Stomach (tissue), 9 donors: ENCODE results near the gene SCML1. TPM values are rescaled to one million over a fixed set of nuclear protein-coding genes. Genes with fewer than 3 reads are reported as not detected.

Experiments used
- DNase-seq, 2 donors: peaks; one replicate each; pipeline versions ENCODE4 v3.0.0 to v3.0.0-alpha.2; 2013 to 2019
- H3K27ac ChIP-seq, 5 donors: fragments of 200-600 bp in 4 of 5; sonication (generic) in 4 of 5; one replicate each; pipeline ENCODE4 v1.5.1; 2013 to 2019; ENCODE audit warnings: mild to moderate bottlenecking in 1 of 5, moderate library complexity in 1 of 5
- H3K27me3 ChIP-seq, 3 donors: fragments of 200-600 bp; sonication (generic); one replicate each; pipeline ENCODE4 v1.5.1; 2017 to 2019; ENCODE audit warnings: mixed run types in 1 of 3
- H3K36me3 ChIP-seq, 4 donors: fragments of 200-600 bp; sonication (generic); 1 replicate in 3 of 4; 2 replicates in 1 of 4; pipeline ENCODE4 v1.5.1; 2016 to 2019
- H3K4me1 ChIP-seq, 4 donors: fragments of 200-600 bp; sonication (generic); one replicate each; pipeline ENCODE4 v1.5.1; 2016 to 2019
- H3K4me3 ChIP-seq, 4 donors: fragments of 200-600 bp; sonication (generic) in 3 of 4; one replicate each; pipeline ENCODE4 v1.5.1; 2016 to 2019; ENCODE audit warnings: mild to moderate bottlenecking in 1 of 4
- H3K9me3 ChIP-seq, 4 donors: fragments of 200-600 bp; sonication (generic); one replicate each; pipeline ENCODE4 v1.5.1; 2016 to 2019
- EP300 ChIP-seq: sonication (generic); formaldehyde crosslinking; IDR thresholded peaks from one replicate; pipeline ENCODE4 v1.6.1; 2017; ENCODE audit warnings: antibody characterized with exemption
- POLR2A ChIP-seq, 4 donors: fragments of 450-650 bp; IDR thresholded peaks; one replicate each; pipeline ENCODE4 v1.6.1; 2016; ENCODE audit warnings: antibody characterized with exemption in 4 of 4, control low read depth in 2 of 4, mild to moderate bottlenecking in 1 of 4, moderate library complexity in 1 of 4
- POLR2AphosphoS5 ChIP-seq, 3 donors: sonication (generic); formaldehyde crosslinking; IDR thresholded peaks; one replicate each; pipeline ENCODE4 v1.6.1; 2016; ENCODE audit warnings: antibody characterized with exemption in 3 of 3
- WGBS, 5 donors: extraction: QIAGEN DNeasy Blood & Tissue Kit in 3 of 5; methylation state at CpG; one replicate each; pipeline versions ENCODE4 v1.1.5 to v1.1.7; 2013 to 2018; 5-methylcytosine and 5-hydroxymethylcytosine counted together
- intact Hi-C: fragments of 100-400 bp; cut with DNase I; formaldehyde crosslinking; loops from one replicate; pipeline ENCODE4 v1.15.1; 2023; ENCODE audit warnings: low total_unique reads
- polyA plus RNA-seq, 3 donors: library from polyadenylated mRNA; stranded (reverse); fragments of 200-250 nt; gene quantifications; one replicate each; pipeline ENCODE4 v1.2.3, GENCODE V29; 2013
- total RNA-seq, 5 donors: library from RNA; depleted of rRNA; stranded (reverse); fragments of >200 nt; gene quantifications; one replicate each; pipeline versions ENCODE4 v1.1.0 to v1.2.3, GENCODE V29; 2014 to 2016
- TF ChIP-seq, protein P1 (sequence below), 7 experiments: fragments of 450-650 bp in 4 of 7; fragments of 200-600 bp in 3 of 7; sonication (generic) in 3 of 7; IDR thresholded peaks; one replicate each; pipeline ENCODE4 v1.5.1; 2016 to 2019; ENCODE audit warnings: antibody characterized with exemption in 7 of 7, control low read depth in 2 of 7, mild to moderate bottlenecking in 1 of 7
- donor health status: healthy with polysubstance abuse.
- donor health status: Bipolar disorder and iron deficiency.
- donor health status: healthy.

SCML1 gene
- total and polyA plus RNA-seq, 8 donors, result 0.45 to 28.1 (median 12.3) TPM

DNA sequence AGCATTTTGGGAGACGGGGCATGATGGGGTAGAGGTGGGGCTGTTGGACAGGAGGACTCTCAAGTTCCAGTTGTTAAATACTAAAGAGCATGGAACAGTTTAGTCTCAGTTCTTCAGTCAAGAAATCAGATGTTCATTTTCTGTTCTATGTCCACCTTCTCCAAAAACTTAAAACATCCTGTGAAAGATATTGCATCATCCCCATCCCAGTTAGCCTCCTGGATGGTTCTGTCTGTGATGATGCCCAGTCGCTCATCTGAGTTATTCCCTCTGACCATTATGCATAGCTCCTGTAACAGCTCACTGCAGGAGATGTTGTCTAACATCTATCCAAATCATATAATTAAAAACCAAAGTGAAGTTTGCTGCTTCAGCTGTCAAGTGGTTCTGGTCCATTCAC, 32.1 kb upstream of the SCML1 start:
- WGBS, 5 donors, result 72 to 100% (median 95%) methylated on average over 2 of the region's 2 CpGs

DNA sequence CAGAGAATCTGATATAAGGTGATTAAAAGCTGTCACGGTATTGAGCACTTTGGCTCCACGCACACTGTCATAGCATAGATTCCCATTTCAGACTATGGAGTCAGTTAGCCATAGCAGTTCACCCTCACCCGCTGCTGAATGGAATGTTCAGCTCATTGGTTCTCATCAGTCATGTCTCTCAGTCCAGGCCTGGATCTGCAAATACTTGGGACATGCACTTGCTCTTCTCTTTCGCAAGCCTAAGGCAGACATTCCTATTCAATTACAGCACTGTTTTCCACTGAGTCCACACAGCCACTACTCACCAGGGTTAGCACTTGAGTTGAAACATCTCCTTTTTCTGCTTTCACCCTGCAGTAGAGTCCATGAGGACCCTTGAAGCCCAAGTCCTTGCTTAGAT, 30.6 kb upstream of the SCML1 start:
- no peaks in the 10 kb centered on the region for H3K27me3 ChIP-seq
- H3K27ac ChIP-seq, result no peak overlapping the region
- H3K9me3 ChIP-seq, result no peaks in the 10 kb centered on the region
- no peaks in the 10 kb centered on the region for H3K4me1 ChIP-seq
- no peaks in the 10 kb centered on the region for H3K36me3 ChIP-seq
- no peak overlapping the region for H3K4me3 ChIP-seq
- DNase-seq, result no peak
- intact Hi-C loops, result no loop called here
- TF ChIP-seq POLR2A (IDR thresholded peaks at IDR 0.05) (no peak), EP300 (no peak), POLR2AphosphoS5 (IDR thresholded peaks at IDR 0.05) (no peak)
- TF ChIP-seq, protein P1, sequence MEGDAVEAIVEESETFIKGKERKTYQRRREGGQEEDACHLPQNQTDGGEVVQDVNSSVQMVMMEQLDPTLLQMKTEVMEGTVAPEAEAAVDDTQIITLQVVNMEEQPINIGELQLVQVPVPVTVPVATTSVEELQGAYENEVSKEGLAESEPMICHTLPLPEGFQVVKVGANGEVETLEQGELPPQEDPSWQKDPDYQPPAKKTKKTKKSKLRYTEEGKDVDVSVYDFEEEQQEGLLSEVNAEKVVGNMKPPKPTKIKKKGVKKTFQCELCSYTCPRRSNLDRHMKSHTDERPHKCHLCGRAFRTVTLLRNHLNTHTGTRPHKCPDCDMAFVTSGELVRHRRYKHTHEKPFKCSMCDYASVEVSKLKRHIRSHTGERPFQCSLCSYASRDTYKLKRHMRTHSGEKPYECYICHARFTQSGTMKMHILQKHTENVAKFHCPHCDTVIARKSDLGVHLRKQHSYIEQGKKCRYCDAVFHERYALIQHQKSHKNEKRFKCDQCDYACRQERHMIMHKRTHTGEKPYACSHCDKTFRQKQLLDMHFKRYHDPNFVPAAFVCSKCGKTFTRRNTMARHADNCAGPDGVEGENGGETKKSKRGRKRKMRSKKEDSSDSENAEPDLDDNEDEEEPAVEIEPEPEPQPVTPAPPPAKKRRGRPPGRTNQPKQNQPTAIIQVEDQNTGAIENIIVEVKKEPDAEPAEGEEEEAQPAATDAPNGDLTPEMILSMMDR (IDR thresholded peaks at IDR 0.05), result no peak
- 74 to 97% (median 88%) methylated on average over 4 of the region's 4 CpGs for WGBS, 5 donors

More for the DNA sequence above, 32.1 kb upstream of the SCML1 start:
- H3K27me3 ChIP-seq, result no peaks in the 10 kb centered on the region
- H3K36me3 ChIP-seq, result no peaks in the 10 kb centered on the region
- H3K4me1 ChIP-seq, result no peaks in the 10 kb centered on the region
- intact Hi-C loops, result no loop called here
- no peaks in the 10 kb centered on the region for H3K9me3 ChIP-seq
- no peak overlapping the region for H3K27ac ChIP-seq
- TF ChIP-seq, protein P1 (IDR thresholded peaks at IDR 0.05), result no peak
- TF ChIP-seq POLR2AphosphoS5 (IDR thresholded peaks at IDR 0.05), result no peak
- TF ChIP-seq POLR2A (IDR thresholded peaks at IDR 0.05), result no peak
- TF ChIP-seq EP300, result no peak
- no peak for DNase-seq
- H3K4me3 ChIP-seq, result no peak overlapping the region

DNA sequence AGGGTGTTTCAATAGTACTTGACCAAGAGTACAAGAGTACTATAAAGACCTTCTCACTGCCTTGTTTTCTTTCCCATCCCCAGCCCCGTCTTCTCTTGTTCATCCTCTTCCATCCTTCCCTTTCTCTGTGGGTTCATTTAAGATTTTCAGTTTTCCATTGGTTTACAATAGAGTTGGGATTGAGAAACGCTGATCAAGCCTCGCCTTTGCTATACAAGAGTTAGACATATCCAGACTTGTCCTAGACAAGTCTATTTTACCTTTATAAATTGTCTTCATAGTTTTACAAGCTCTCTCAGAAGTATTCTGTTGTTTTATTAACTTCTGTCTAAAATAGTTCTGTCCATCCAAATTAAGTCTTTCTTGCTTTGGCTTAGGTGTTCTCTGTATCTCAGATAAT, 29.6 kb upstream of the SCML1 start:
- no peak overlapping the region for H3K4me3 ChIP-seq
- intact Hi-C loops, result no loop called here
- no peaks in the 10 kb centered on the region for H3K27me3 ChIP-seq
- H3K9me3 ChIP-seq, result no peaks in the 10 kb centered on the region
- 71 to 97% (median 85%) methylated on average over 3 of the region's 3 CpGs for whole genome bisulfite sequencing, 5 donors
- no peak overlapping the region for H3K27ac ChIP-seq
- no peaks in the 10 kb centered on the region for H3K4me1 ChIP-seq
- no peak for DNase-seq
- TF ChIP-seq, protein P1 (IDR thresholded peaks at IDR 0.05), result no peak
- TF ChIP-seq EP300 (no peak), POLR2A (IDR thresholded peaks at IDR 0.05) (no peak), POLR2AphosphoS5 (IDR thresholded peaks at IDR 0.05) (no peak)
- H3K36me3 ChIP-seq, result no peaks in the 10 kb centered on the region

DNA sequence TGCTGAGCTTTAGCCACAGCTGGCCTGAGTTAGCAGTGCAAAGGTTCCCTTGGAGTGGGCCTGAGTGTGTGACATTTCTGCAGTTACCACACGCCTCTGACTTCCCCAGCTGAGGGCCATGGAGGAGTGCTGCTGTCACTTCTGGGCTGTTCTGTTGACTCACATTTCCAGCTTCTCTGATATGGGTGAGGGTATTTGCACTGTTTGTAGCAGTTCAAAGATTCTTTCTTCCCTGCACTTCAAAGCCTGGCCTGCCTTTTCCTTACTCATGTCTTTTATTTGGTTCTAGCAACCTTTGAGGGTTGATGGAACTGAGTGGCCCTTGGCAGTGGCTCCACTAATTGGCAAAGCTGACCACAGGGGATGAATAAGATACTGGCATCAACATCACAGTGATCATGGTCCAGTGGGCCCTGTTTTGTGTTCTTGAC, 26.4 kb upstream of the SCML1 start:
- Histone ChIP-seq H3K27ac (no peak overlapping the region), H3K9me3 (no peaks in the 10 kb centered on the region), H3K27me3 (no peaks in the 10 kb centered on the region), H3K4me3 (no peak overlapping the region), H3K36me3 (no peaks in the 10 kb centered on the region), H3K4me1 (no peaks in the 10 kb centered on the region)
- TF ChIP-seq EP300 (no peak), POLR2AphosphoS5 (IDR thresholded peaks at IDR 0.05) (no peak), POLR2A (IDR thresholded peaks at IDR 0.05) (no peak)
- TF ChIP-seq, protein P1 (IDR thresholded peaks at IDR 0.05), result no peak
- intact Hi-C loops, result no loop called here
- no peak for DNase-seq
- WGBS, 5 donors, result 50 to 82% (median 56%) methylated on average over 1 of the region's 1 CpG
